ENCODE measurements around the gene ASIC1.
A peak's percentile ranks its signal among the peaks of the same experiment; 100 is the strongest.

ASIC1 gene

GRCh38 chr12:50087151-50087550 is 29.8 kb downstream of the ASIC1 start:
- no peak for DNase-seq
- no peaks in the 10 kb centered on the region for H3K4me1 ChIP-seq
- peaks cover 55% of the 10 kb centered on the region for H3K36me3 ChIP-seq
- no peaks in the 10 kb centered on the region for H3K9me3 ChIP-seq
- H3K4me3 ChIP-seq (ENCODE audit: low read depth, low read length) = no peak overlapping the region
- H3K27me3 ChIP-seq = no peaks in the 10 kb centered on the region
- no peak for TF ChIP-seq CTCF (IDR thresholded peaks at IDR 0.05; ENCODE audit: low read depth, low read length)

GRCh38 chr12:50087995-50088394 is 30.6 kb downstream of the ASIC1 start:
- Histone ChIP-seq H3K9me3 (no peaks in the 10 kb centered on the region), H3K27me3 (no peaks in the 10 kb centered on the region), H3K4me1 (no peaks in the 10 kb centered on the region), H3K36me3 (peaks cover 61% of the 10 kb centered on the region), H3K4me3 (ENCODE audit: low read depth, low read length) (no peak overlapping the region)
- DNase-seq = no peak
- no peak for TF ChIP-seq CTCF (IDR thresholded peaks at IDR 0.05; ENCODE audit: low read depth, low read length)

DNA sequence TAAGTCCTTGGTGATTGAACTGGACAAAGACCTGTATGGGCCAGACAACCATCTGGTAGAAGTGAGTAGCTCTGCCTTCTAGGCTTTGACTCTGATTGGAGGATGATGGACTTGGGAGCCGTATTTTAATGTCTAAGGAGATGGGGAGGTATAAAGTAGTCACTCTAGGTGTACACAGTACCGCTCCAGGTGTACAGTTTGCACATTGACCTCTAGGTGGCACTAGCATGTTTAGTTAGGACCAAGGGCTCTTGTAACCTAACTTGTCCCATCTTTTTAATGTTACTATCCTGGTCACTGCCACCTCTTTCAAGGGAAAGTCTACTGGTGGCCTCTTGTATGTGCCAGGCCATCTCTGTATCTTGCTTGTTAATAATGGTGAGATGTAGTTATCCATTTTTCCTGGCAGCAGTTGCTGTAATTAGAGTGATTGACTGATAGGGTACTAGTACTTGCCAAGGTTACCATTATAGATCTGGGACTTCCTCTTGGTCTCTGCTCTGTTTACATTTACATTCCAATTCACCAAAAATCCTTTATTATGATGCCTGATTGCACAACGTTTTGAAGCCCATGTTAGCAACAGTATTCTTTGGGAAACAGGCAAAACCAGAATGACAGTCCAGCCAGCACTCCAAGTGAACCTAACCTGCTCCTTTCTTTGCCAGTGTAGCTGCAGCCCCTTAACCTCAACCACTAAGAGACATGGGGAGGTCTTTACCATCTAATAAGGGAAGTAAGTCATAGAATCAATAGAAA is 31.4 kb downstream of the ASIC1 start:
- no peaks in the 10 kb centered on the region for H3K27me3 ChIP-seq
- DNase-seq = peak; percentile 62
- H3K9me3 ChIP-seq = no peaks in the 10 kb centered on the region
- peaks cover 69% of the 10 kb centered on the region for H3K36me3 ChIP-seq
- no peak overlapping the region for H3K4me3 ChIP-seq (ENCODE audit: low read depth, low read length)
- TF ChIP-seq CTCF (IDR thresholded peaks at IDR 0.05; ENCODE audit: low read depth, low read length) = peak; percentile 94
- H3K4me1 ChIP-seq = no peaks in the 10 kb centered on the region

DNA sequence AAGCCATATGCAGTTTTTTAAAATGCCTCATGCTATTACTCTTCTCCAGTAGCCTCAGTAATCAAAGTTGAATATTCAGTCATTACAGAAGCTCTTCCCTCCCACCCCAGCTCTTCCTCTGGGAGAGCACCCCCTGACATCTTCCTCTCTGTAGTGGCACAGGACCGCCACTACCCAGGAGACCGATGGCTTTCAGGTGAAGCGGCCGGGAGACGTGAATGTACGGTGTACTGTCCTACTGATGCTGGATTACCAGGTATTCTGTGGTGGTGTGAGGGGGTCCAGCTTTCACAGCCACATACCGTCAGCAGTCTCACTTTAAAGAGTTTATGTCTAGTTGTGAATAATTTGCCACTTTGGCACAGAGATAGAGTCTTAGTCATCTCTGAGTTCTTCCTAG is 32.3 kb downstream of the ASIC1 start:
- TF ChIP-seq CTCF (IDR thresholded peaks at IDR 0.05; ENCODE audit: low read depth, low read length) = no peak
- Histone ChIP-seq H3K36me3 (peaks cover 79% of the 10 kb centered on the region), H3K27me3 (no peaks in the 10 kb centered on the region), H3K4me1 (no peaks in the 10 kb centered on the region), H3K4me3 (ENCODE audit: low read depth, low read length) (no peak overlapping the region), H3K9me3 (no peaks in the 10 kb centered on the region)
- DNase-seq = no peak

- no peaks in the 10 kb centered on the region for H3K9me3 ChIP-seq
- H3K4me3 ChIP-seq (ENCODE audit: low read depth, low read length) = no peak overlapping the region
- no peaks in the 10 kb centered on the region for H3K4me1 ChIP-seq
- no peaks in the 10 kb centered on the region for H3K27me3 ChIP-seq
- no peak for DNase-seq
- no peak for TF ChIP-seq CTCF (IDR thresholded peaks at IDR 0.05; ENCODE audit: low read depth, low read length)
- H3K36me3 ChIP-seq = peaks cover 85% of the 10 kb centered on the region
These were observed 33.0 kb downstream of the ASIC1 start for GRCh38 chr12:50090391-50090790.

DNA sequence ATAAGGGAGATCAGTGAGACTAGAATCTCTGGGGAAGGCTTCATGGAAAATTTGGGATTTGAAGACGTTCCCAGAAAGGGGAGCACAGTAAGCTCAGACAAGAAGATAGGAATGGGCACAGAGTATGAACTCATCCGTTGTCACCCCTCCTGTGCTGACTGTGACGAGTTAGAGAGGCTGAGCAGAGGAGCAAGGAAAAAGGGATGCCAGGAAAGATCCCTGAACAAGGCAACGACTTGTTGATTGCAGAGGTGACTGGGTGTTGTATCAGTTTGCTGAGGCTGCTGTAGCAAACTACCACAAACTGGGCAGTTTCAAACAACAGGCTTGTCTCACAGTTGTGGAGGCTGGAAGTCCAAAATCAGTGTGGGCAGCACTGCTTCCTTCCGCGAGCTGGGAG is 40.6 kb downstream of the ASIC1 start:
- DNase-seq = no peak
- Histone ChIP-seq H3K36me3 (peaks cover 73% of the 10 kb centered on the region), H3K4me1 (no peaks in the 10 kb centered on the region), H3K4me3 (ENCODE audit: low read depth, low read length) (no peak overlapping the region), H3K27me3 (no peaks in the 10 kb centered on the region), H3K9me3 (no peaks in the 10 kb centered on the region)
- TF ChIP-seq CTCF (IDR thresholded peaks at IDR 0.05; ENCODE audit: low read depth, low read length) = no peak
